Measurements from ENCODE around the gene SOX13. TPM values are rescaled to one million over a fixed set of nuclear protein-coding genes. Genes with fewer than 3 reads are reported as not detected.

SOX13 gene
- polyA plus RNA-seq, 1 donor: 49.9 TPM

DNA sequence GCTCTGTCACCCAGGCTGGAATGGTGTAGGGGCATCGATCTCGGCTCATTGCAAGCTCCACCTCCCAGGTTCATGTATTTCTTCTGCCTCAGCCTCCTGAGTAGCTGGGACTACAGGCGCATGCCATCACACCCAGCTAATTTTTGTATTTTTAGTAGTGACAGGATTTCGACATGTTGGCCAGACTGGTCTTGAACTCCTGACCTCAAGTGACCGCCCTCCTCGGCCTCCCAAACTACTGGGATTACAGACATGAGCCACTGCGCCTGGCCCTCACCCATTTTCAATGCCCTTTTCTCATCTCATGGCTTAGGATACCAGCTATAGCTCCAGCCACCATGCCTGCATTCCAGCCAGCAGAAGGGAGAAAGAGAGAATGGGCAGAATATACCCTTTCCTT, 12.9 kb upstream of the SOX13 start:
- DNase-seq: no peak

DNA sequence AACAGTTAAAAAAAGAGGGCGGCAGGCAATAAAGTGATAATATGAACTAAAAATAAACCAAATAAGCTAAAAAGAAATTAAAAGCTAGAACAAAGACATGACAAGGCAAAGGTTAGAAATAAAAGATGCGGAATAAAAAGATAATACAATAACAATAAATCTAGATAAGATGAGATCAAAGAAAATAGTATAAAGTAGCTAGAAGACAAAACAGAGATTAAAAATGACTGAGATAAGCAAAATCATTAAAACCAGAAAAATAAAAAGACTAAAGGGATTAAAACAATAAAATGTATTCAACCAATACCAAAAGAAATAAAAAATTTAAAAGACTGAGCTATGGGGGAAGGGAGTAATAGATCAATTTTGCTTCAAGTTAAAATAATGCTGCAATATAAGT, 10.8 kb upstream of the SOX13 start:
- no peak for DNase-seq

DNA sequence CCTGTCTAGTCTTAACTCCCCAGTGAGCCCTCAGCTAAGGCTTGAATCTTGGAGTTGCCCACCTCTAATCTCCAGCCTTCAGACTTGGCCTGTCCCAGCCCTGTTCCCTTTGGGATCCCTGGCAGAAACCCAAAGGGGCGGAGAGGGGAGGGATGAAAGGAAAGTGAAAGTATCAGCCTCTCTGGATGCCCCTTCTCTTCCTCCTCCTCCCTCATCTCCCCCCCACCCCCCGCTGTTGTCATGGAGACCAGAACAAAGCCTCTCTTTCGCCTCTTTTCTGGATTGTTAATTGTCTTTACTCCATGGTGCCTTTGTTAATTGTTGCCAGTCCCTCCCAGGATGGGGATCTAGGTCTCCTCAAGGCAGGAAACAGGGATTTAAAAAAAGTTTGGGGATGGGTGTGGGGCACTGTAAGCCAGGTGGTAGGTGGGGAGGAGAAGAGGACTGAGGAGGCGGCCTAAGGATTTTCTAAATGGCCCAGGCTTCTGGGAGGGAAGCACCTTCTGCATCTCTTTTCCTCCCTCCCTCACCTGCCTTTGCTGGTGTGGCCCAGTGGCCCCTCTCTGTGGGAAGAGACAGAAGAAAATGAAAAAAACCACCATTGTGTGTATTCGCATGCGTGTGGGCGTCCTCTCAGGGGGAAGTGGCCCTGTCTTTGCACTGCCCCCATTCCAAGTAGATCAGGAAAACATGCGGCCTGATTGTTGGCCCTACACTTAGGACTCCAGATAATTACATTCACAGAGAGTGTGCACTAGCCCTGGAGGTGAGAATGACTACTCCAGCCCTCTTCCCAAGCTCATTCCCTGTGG, 7.5 kb upstream of the SOX13 start:
- DNase-seq: peak; percentile 60

DNA sequence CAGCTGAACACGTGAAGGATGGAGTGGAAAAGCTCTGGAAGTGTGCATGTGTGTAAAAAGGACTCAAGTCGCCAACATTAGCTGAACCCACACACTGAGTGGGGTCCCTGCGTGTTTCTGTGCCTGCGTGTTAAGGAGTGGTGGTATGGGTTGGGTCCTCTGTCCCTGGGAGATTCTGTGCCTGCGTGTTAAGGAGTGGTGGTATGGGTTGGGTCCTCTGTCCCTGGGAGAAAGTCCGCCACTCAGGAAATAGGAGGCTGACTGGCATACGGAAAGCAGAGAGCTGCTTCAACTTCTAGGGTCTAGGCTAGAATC, 7.0 kb upstream of the SOX13 start:
- DNase-seq: no peak

DNA sequence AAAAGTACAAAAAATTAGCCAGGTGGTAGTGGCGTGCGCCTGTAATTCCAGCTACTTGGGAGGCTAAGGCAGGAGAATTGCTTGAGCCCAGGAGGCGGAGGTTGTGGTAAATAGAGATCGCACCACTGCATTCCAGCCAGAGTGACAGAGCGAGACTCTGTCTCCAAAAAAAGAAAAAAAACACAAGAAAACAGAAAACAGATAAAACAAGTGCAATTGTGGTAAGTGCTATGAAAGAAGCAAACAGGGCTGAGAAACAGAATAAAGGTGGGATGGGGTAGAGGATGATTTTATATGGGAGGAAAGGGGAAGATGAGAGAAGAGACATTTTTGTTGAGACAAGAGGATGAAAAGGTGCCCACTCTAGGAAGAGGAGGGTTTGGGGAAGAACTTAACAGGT, 5.0 kb upstream of the SOX13 start:
- no peak for DNase-seq

DNA sequence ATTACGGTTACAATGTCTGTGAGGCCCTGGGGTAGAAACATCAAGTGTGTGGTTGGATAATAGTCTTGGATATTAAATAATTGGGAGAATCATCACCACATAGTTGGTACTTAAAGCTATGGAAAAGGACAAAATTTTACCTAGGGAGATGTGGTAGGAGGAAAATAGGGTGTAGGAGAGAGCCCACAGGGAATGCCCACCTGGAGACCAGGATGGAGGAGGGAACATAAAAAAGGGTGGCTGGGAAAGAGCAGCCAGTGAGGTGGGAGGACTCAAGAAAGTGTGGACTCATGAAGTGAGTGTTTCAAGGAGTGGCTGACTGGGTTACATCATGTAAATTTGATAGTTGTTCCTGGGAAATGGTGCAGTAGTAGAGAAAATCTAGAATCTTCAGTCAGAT, 3.0 kb upstream of the SOX13 start:
- DNase-seq: no peak

DNA sequence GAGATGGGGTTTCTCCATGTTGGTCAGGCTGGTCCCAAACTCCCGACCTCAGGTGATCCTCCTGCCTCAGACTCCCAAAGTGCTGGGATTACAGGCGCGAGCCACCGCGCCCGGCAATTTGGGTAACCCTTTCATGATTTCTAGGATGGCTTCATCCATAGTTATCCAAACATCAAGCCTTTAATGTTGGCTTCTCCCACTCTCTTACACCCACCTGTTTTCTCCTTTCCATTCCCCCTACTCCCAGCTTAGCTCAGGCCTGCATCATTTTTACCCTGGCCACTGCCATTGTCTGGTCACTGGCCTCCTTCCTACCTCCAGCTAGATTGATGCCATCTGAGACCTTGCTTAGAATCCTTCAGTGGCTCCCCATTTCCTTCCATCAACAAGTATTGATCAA, 2.0 kb upstream of the SOX13 start:
- DNase-seq: no peak

DNA sequence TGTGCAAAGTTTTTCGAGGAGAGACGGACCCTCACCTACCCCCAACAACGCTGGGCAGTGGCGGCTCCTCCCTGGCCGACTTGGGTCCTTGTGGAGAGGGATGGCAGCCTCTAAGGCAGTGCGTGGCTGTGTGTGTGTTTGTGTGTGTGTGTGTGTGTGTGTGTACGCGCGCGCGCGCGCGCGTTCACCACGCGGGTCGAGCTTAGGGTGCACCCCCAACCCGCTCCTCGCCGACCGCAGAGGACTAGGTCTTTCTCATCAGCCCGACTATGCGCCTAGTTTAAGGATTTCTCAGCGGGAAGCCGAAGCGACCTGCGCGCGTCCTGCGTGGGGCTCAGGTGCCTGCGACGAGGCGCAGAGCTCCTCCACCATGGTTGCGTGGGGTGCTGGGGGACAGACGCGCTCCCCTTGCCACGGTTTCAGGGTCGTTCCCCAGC, 940 bp downstream of the SOX13 start:
- DNase-seq: no peak

DNA sequence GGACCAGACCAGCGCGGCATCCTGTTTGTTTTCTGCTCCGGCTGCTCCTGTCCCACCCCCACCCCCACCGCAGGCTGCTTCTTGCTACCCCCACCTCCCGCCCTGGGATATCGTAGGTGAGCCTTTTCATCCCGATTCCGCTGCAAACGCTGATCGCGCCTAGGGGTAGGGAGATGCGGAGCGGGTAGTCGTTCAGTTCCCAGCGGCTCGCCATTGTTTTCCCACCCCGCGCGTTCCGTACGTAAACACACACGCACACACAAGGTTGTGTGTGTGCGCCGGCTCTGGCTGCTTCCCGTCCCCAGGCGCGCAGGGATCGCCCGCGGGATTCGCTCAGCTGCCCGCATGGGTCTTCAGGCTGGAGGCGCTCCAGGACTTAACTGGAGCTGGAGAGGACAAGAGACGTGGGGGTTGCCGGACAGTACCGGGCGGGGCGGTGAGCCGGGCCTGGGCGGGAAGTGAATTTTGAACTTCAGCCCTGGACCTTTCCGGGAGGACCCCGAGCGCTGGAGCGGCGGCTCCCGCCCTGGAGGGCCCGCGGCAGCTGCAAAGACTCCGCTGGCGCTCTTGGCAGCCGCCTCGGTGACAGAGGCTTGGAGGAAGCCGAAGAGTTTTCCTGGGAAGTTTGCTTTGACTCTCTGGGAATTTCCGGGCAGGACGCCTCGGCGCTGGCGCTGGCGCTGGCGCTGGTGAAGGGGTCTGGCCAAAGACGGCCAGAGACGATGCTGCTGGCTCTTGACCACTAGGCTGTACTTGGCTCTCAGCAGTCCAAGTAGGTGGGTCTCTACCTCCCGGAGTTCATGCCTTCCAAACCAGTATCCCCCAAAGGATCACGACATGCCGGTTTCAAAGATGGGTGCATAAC, 1.6 kb downstream of the SOX13 start:
- DNase-seq: peak; percentile 81

DNA sequence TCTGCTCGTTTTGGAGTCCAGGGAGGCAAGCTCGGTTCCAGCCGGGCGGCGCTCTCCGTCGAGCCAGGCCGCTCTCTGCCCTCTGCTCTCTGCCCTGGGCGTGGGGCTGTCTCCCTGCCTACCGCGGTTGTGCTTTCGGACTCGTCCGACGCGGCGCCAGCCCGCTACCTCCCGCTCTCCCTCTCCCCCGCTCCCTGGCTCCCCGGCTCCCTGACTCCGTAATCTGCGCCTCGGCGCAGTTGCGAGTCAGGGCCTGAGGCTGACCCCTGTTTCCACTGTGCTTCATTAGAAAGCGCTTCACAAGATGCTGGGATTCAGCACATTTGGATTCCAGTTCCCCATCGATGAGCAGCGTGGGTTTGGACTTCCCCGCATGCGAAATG, 2.2 kb downstream of the SOX13 start:
- DNase-seq: no peak

DNA sequence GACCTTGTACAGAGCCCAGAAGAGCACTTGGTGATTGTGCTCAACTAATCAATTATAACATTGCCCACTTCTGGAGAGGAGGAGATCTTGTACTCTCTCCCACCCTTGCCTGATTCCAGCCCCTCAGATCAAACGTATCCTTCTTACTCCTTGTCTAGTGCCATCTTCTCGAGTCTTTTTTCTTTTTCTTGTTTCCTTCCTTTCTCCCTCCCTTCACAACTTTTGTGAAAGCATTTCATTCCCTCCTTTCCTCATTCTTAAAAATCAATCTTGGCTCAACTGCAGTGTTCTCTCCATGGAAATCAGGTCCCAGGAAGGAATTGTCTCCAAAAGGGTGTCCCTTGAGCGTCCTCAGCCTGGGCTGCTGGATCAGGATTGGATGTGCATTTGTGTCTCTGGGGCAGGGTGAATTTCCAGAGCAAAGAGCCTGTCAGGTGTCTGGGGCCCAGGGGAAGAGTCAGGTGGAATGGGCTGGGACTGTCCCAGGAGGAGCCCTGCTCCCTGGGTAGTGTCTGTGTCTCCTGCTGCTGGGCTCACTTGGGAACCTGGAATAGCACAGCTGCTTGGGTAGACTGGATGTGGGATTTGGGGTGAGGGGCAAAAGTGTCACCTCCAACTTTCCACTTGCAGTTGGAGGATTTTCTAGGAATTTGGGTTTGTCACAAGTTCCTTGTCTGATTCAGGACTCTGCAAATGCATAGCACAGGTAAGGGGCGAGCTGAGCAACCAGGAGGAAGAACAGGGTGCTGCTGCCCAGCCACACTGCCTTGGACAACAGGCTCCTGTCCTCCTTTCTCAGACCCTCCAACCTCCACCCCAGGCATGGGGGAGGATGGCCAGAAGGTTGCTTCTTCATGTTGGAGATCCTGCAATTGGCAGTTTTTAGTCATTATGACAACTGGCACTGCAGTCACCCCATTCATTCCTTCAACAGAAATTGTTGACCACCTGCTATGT, 3.3 kb downstream of the SOX13 start:
- no peak for DNase-seq

DNA sequence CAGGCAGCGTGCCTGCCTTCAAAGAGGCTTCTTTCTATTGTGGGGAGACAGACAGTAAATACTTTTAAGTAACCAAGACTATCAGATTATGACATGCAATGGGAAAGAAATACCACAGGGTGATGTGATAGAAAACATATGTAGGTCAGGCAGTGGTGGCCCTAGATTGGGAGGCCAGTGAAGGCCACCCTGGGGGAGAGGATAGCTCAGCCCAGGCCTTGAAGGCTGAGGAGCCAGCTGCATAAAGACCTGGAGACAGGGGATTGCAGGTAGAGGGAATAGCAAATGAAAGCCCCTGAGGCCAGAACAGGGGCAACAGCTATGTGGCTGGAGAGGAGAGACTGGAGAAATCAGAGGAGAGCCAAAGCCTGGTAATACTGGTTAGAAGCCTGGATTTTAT, 4.0 kb downstream of the SOX13 start:
- no peak for DNase-seq

DNA sequence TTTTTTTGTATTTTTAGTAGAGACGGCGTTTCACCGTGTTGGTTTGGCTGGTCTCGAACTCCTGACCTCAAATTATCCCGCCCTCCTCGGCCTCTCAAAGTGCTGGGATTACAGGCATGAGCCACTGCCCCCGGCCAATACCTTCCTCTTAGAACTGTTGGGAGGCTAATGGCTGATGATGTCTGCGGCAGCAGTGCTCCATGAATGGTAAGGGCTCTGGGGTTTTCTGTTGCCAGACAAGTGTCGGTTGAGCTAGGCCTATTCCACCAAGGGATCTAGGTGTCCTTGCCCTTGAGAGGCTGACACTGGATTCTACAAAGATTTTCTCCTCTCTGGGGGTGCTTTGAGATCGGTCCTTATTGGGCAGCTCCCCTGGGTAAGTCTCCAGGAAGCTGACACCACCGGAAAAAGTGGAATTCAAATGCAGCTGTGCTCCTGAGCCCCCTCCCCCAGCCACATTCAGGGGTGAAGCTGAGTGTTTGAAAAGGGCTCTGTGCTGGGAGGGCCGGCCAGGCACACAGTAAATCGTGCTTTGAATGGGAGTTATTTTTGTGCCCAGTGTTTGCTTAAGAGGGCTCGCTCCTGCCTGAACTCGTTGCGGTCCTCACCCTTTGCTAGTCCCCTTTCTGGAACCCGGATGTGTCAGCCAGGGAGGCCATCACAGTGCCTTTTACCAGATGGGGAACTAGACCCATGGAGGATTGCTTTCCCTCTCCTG, 5.2 kb downstream of the SOX13 start:
- no peak for DNase-seq

DNA sequence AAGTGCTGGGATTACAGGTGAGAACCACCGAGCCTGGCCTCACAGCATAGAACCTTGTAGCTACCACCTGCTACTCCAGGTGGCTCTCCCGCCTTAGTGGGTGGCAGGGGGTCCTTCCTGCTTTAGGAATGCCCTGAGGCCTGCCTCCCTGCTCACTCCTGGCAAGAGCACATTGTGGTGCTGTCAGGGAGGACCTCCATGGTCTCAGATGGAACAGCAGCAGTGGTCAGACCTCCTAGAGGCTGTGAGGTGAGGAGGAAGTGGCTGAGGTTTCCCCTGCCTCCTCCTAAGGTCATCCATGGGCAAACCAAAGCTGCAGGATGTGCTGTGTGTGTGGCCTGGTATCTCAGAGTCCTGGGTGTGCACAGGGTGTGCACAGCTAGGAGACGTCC, 6.7 kb downstream of the SOX13 start:
- no peak for DNase-seq

DNA sequence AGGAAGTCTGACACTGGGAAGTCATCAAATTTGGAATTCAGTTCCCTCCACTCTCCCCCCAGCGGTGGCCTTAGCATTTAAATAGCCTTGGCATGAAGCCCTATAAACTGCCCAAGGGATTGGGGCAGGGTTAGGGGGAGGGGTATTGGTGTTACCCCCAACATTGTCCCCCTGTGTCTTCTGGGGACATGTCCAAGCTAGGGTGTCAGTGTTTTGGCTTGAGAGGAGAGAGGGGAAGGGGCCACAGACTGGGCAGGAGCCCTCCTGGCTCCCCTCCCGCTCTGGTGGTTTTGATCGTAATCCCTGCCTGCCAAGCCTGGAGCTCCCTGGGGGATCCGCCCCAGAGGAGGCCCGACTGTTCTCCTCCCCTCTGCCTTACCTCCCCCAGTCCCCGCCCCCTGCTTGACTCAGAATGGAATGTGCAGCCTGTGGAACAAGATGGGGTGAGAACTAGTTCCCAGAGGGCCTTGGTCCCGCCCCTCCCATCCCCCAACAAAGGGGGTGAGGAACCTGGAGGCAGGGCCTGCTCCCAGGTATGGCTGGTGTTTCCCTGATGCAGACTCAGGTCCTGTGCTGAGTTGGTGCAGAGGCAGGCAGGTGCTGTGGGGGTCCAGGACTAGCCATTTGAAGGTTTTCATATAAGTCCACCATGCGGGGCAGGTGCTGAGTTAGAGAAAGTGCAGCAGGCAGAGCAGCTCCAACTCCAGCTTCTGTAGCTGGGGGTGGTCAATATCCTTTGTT, 7.4 kb downstream of the SOX13 start:
- peak; percentile 89 for DNase-seq

DNA sequence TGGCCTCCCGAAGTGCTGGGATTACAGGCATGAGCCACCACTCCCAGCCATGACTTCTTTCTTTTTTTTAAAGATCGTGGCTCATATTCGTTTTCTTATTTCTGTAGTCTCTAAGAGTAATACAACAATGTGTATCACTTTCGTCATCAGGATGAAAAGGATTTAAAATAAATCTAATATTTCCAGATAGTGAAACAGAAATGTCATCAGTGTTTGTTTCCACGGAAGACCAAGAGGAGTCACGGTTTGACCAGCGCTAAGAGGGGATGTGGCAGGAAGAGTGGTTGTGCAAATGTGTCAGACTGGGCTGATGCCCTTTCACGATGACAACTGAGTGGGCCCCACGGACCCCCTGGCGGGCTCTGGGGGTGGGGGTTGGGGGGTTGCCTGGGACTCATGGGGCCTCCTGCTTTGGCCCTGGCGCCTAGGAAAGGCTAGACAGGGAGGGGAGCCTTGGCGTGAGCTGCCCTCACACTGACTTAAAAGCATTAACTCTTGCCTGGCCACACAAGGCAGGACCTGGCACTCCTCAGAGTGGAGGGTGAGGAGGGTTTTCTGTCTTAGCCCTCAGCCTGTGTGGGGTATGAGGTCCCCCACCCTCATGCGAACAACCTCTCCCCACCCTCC, 8.4 kb downstream of the SOX13 start:
- no peak for DNase-seq

DNA sequence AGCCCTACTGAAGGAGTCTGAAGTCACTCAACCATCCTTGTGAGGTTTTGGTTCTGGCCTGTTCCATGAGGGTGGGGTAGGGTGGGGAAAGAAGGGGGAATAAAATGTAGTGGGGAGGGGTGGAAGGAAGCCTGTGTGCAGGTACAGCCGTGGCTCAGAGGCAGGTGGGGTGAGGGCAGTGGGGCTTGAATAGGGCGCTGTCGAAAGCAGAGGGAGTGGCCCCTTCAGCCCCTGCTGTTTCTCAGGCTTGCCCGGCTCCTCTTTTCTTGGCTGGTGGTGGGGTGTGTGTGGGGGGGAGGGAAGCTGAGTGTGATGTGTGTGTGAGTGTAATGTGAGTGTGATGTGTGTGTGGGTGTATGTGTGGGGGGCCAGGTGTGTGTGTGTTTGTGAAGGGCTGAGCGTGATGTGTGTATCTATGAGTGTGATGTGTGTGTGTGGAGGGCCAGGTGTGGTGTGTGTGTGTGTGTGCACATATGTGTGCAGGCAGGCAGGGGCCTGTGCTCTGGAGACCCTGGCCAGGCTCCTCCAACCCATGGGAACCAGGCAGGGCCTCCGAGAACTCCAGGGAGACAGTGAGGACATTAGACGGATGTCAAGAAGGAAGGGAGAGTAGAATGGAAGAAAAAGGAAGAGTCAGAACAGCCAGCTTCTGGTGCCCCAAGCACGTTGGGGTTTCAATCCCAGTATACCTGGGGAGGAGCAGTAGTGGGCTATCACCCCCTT, 9.0 kb downstream of the SOX13 start:
- DNase-seq: no peak

DNA sequence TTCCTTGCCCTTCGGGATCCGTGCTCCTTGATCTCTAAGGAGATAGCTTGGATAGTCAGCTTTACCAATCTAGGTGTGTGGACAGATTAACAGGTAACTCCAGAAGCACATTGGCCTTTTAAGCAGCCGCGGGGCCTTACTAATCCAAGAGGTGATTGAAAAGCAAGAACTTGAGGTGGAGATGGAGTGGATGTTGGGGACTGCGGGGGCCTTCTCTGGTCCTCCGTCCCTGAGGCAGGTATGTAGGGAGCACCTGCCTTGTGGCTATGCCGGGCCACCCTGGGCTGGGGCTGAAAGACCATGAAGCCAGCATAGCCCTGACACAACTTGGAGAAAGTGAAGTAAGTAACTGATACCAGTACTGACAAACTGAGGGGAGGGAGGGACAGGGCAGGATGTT, 10.6 kb downstream of the SOX13 start:
- no peak for DNase-seq

DNA sequence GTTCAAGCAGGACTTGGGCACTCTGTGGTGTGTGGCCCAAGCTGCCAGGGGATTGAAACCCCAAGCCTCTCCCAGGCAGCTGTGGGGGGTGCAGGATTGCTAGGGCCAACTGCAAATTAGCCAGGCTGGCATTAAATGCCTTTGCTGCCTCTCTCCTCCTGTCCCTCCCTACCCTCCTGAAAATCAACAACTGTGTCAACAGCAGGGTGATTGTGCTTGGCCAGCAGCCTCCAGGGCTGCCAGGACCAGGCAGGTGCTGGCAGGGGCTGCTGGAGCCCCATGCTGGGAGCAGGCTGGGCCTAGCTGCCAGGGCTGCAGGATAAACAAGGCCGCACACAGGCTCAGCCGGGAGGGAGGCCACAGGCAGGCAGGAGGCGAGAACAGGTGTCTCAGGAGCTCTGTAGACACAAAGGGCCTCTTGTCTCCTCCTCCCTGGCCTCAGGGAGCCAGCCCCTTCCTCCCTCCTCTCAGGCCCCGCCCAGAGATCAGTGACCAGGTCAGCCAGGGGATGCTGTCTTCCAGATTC, 11.4 kb downstream of the SOX13 start:
- no peak for DNase-seq

DNA sequence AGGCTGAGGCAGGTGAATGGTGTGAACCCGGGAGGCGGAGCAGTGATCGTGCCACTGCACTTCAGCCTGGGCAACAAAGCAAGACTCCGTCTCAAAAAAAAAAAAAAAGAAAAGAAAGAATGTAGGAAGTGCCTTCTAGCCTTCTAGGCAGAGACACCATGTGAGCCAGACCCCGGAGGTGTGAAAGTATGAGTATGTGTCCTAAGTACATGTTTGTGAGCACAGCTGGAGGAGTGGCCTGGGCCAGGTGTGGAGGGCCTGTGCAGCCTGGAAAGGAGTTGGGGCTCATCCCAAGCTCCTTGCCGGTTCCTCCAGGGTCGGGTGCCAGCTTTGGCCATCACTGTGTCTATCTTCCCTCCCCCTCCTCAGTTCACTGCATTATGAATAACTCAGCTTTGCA, 13.0 kb downstream of the SOX13 start:
- DNase-seq: no peak

All from left kidney (tissue), 2 donors.